HepG2 (cell line): ENCODE measurements around the gene STUB1. TPM values are rescaled to one million over a fixed set of nuclear protein-coding genes. Genes with fewer than 3 reads are reported as not detected.

ENCODE experiments used
- AHR ChIP-seq: IDR thresholded peaks from 2 replicates; pipeline ENCODE4 v1.6.1; 2018; ENCODE audit warnings: missing genetic modification reagents, missing compliant biosample characterization
- BATF2 ChIP-seq: sonication (generic); formaldehyde crosslinking; IDR thresholded peaks from 2 replicates; pipeline ENCODE4 v1.8.0; 2022; ENCODE audit warnings: mild to moderate bottlenecking, missing genetic modification reagents, moderate library complexity
- FOXO4 ChIP-seq: sonication (generic); formaldehyde crosslinking; conservative IDR thresholded peaks from 2 replicates; pipeline ENCODE4 v1.8.1; 2023; ENCODE audit warnings: missing genetic modification reagents
- HIVEP1 ChIP-seq: sonication (generic); formaldehyde crosslinking; IDR thresholded peaks from 2 replicates; pipeline ENCODE4 v1.4.0; 2020; ENCODE audit warnings: mild to moderate bottlenecking, missing genetic modification reagents
- HOXD1 ChIP-seq: sonication (generic); formaldehyde crosslinking; IDR thresholded peaks from 2 replicates; pipeline ENCODE4 v1.5.0; 2020; ENCODE audit warnings: missing genetic modification reagents
- KAT8 ChIP-seq: IDR thresholded peaks from 2 replicates; pipeline ENCODE4 v1.6.1; 2016; ENCODE audit warnings: missing genetic modification reagents, missing compliant biosample characterization
- MLX ChIP-seq: IDR thresholded peaks from 2 replicates; pipeline ENCODE4 v1.6.1; 2016
- PLSCR1 ChIP-seq: sonication (generic); formaldehyde crosslinking; IDR thresholded peaks from 2 replicates; pipeline ENCODE4 v1.5.0; 2020; ENCODE audit warnings: missing genetic modification reagents, mild to moderate bottlenecking, borderline replicate concordance
- RBAK ChIP-seq: sonication (generic); formaldehyde crosslinking; IDR thresholded peaks from 2 replicates; pipeline ENCODE4 v1.5.1; 2020; ENCODE audit warnings: mild to moderate bottlenecking, missing genetic modification reagents
- TFDP2 ChIP-seq: sonication (generic); formaldehyde crosslinking; IDR thresholded peaks from 2 replicates; pipeline ENCODE4 v1.4.0; 2020; ENCODE audit warnings: missing genetic modification reagents
- YY1 ChIP-seq: IDR thresholded peaks from 2 replicates; pipeline ENCODE4 v1.6.1; 2011; ENCODE audit warnings: low read length, low read depth, moderate library complexity, mild to moderate bottlenecking; ENCODE audit not compliant: insufficient read depth, insufficient replicate concordance
- ZNF180 ChIP-seq: sonication (generic); formaldehyde crosslinking; IDR thresholded peaks from 2 replicates; pipeline ENCODE4 v1.4.0; 2020; ENCODE audit warnings: low read depth, missing genetic modification reagents, borderline replicate concordance
- ZNF253 ChIP-seq: sonication (generic); formaldehyde crosslinking; IDR thresholded peaks from 2 replicates; pipeline ENCODE4 v1.8.0; 2022; ENCODE audit warnings: mild to moderate bottlenecking, missing genetic modification reagents, borderline replicate concordance
- ZNF432 ChIP-seq: sonication (generic); formaldehyde crosslinking; IDR thresholded peaks from 2 replicates; pipeline ENCODE4 v1.5.0; 2020; ENCODE audit warnings: missing genetic modification reagents, mild to moderate bottlenecking, borderline replicate concordance
- ZNF446 ChIP-seq: sonication (generic); formaldehyde crosslinking; IDR thresholded peaks from 2 replicates; pipeline ENCODE4 v1.5.0; 2020; ENCODE audit warnings: mild to moderate bottlenecking, missing genetic modification reagents
- ZNF510 ChIP-seq: sonication (generic); formaldehyde crosslinking; IDR thresholded peaks from 2 replicates; pipeline ENCODE4 v1.4.0; 2020; ENCODE audit warnings: low read depth, mild to moderate bottlenecking, missing genetic modification reagents
- ZNF609 ChIP-seq: sonication (generic); formaldehyde crosslinking; IDR thresholded peaks from 2 replicates; pipeline ENCODE4 v1.4.0; 2020; ENCODE audit warnings: mild to moderate bottlenecking, missing genetic modification reagents, borderline replicate concordance
- ZNF7 ChIP-seq: IDR thresholded peaks from 2 replicates; pipeline ENCODE4 v1.6.1; 2016; ENCODE audit warnings: missing biosample characterization, missing genetic modification reagents
- ZNF75D ChIP-seq: sonication (generic); formaldehyde crosslinking; IDR thresholded peaks from 2 replicates; pipeline ENCODE4 v1.8.1; 2023; ENCODE audit warnings: missing genetic modification reagents, mild to moderate bottlenecking, borderline replicate concordance
- ZSCAN21 ChIP-seq: sonication (generic); formaldehyde crosslinking; IDR thresholded peaks from 2 replicates; pipeline ENCODE4 v1.8.0; 2022; ENCODE audit warnings: mild to moderate bottlenecking, missing genetic modification reagents, moderate library complexity, borderline replicate concordance
- polyA plus RNA-seq, 8 experiments: library from polyadenylated mRNA; depleted of rRNA in 3 of 8; stranded (reverse) in 7 of 8; unstranded in 1 of 8; fragments of >200 nt; fragmentation: Illumina TruSeq in 4 of 8; extraction: Trizol in 4 of 8; gene quantifications; 2 replicates each; pipeline versions ENCODE4 v1.2.1 to v1.2.3, GENCODE V29; 2011 to 2016; ENCODE audit warnings: low read depth in 4 of 8, missing spikeins in 1 of 8, mixed read lengths in 1 of 8; ENCODE audit not compliant: insufficient read depth in 1 of 8
- total RNA-seq, 5 experiments: library from RNA; depleted of rRNA; stranded (reverse); fragments of >200 nt; fragmentation: Illumina TruSeq; extraction: Trizol; gene quantifications; 2 replicates each; pipeline ENCODE4 v1.2.3, GENCODE V29; 2016; ENCODE audit warnings: low read depth in 1 of 5

The STUB1 gene
- total and polyA plus RNA-seq, 2 of the 13 experiments (the other 11 are each of a cell fraction or from before 2014, with no cell fraction given) = 52.9 to 78.2 TPM

GRCh38 chr16:648071-648780, 32.0 kb upstream of the STUB1 start (continued):
- TF ChIP-seq KAT8 (CRISPR knock-in tag) (0 out of 2 replicates have a peak, but pooled peaks have one; percentile 14), RBAK (CRISPR knock-in tag) (no peak), AHR (CRISPR knock-in tag) (no peak; the same call in 1 of the 2 replicates), ZNF253 (CRISPR knock-in tag) (no peak), YY1 (peak; percentile 83), ZNF510 (CRISPR knock-in tag) (no peak), FOXO4 (no peak), TFDP2 (CRISPR knock-in tag) (no peak), HOXD1 (CRISPR knock-in tag) (no peak), ZNF446 (CRISPR knock-in tag) (no peak), BATF2 (CRISPR knock-in tag) (no peak), ZNF75D (CRISPR knock-in tag) (no peak), ZNF7 (CRISPR knock-in tag) (no peak), ZSCAN21 (CRISPR knock-in tag) (no peak), PLSCR1 (CRISPR knock-in tag) (no peak), MLX (CRISPR knock-in tag) (no peak), ZNF432 (CRISPR knock-in tag) (no peak), ZNF180 (CRISPR knock-in tag) (no peak), HIVEP1 (CRISPR knock-in tag) (no peak), ZNF609 (CRISPR knock-in tag) (no peak)
